ENCODE measurements around the gene MT4. TPM values are rescaled to one million over a fixed set of nuclear protein-coding genes. Genes with fewer than 3 reads are reported as not detected.
A peak's percentile ranks its signal among the peaks of the same experiment; 100 is the strongest.

The MT4 gene
- total and polyA plus RNA-seq, 2 of the 4 experiments (the other 2 are of a cell fraction): not detected

DNA sequence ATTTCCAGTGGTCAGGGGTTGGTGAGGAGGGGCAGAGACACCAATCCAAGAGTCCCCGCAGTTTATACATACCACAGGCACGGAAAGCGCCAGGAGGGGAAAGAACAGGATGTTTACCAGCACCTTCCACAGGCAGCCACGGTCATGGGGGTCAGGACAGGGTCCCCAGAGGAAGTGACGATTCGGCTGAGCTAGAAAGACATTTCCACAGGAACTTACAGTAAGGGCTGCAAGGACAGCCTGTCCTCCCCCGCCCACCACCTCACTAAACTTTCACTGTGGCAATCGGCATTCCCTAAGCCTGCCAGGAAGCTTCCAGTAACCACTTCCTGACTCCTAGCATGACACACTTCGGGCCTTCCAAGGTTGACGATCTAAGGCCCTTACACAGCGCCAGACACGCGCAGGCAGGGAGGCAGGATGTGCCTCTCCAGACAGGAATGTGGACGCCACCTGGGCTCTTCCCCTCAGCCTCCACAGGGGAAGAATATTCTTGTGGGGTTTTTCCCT lies 42.3 kb downstream of the MT4 start:
- peak overlapping the region; percentile 92 for H3K56ac ChIP-seq (ENCODE audit: extremely low read depth, insufficient read depth, low read length)
- H3K4ac ChIP-seq (ENCODE audit: low read depth, low read length): peak overlapping the region; percentile 99
- peak overlapping the region; percentile 4; the same call in 1 of the 2 replicates for H3K4me3 ChIP-seq (ENCODE audit: insufficient read depth, low read depth, low read length)
- peak overlapping the region; percentile 95 for H2AK9ac ChIP-seq (replicated peaks; ENCODE audit: low read depth, low read length, poor library complexity)
- H3K27ac ChIP-seq (ENCODE audit: insufficient read depth, low read length): peak overlapping the region; percentile 99
- peak overlapping the region; percentile 28 for H3K18ac ChIP-seq (ENCODE audit: low read depth, low read length)
- H4K8ac ChIP-seq (ENCODE audit: low read depth in 2 of 2, low read length in 2 of 2): peak overlapping the region; percentile 96 to 98
- H2AFZ ChIP-seq (replicated peaks; ENCODE audit: low read length, poor library complexity): peak overlapping the region; percentile 87
- H2BK5ac ChIP-seq (ENCODE audit: low read depth, low read length, poor library complexity, severe bottlenecking): peak overlapping the region; percentile 95
- DNase-seq (peak; percentile 100), ATAC-seq (ENCODE audit: low read depth) (peak; percentile 32)
- H4K5ac ChIP-seq (ENCODE audit: low read depth, low read length): peak overlapping the region; percentile 97
- peak overlapping the region; percentile 64 for H3K4me2 ChIP-seq (ENCODE audit: low read depth, low read length)
- peaks cover 11% of the 10 kb centered on the region for H4K20me1 ChIP-seq (ENCODE audit: insufficient read depth, low read length)
- peak overlapping the region; percentile 99; the same call in 1 of the 2 replicates for H3K23ac ChIP-seq (ENCODE audit: low read depth, low read length)
- no TSS peak for BruUV-seq (replicated peaks)
- no peaks in the 10 kb centered on the region for H3K27me3 ChIP-seq (ENCODE audit: control insufficient read depth, insufficient read depth, low read length)
- dilution Hi-C loops (cut with HindIII; ENCODE audit: low sequenced_read_pairs, unreplicated experiment) (no loop called here), in situ Hi-C loops (cut with MboI; ENCODE audit: low sequenced_read_pairs) (no loop called here), intact Hi-C loops (cut with micrococcal nuclease) (loop anchor here (5.0 to 10.0 kb wide), 3 partner anchors 75 to 252 kb away; partner anchors contain the start of gene MT1X)
- peaks cover 30% of the 10 kb centered on the region for H3K4me1 ChIP-seq (ENCODE audit: control insufficient read depth, insufficient read depth, low read length)
- peaks cover 0 to 36% of the 10 kb centered on the region in 2 experiments; a peak in 2 of 4 replicates for H3K79me1 ChIP-seq (ENCODE audit: low read depth in 1 of 2, low read length in 2 of 2)
- ChIA-PET POLR2A (ENCODE audit: unreplicated experiment) (interaction anchor here (2.5 kb wide), 1 partner anchor 19 kb away, joined by 37 read pairs; the partner anchor contains the start of gene MT1E), CTCF (no interaction called here)
- no peaks in the 10 kb centered on the region for H3K9me3 ChIP-seq (ENCODE audit: control insufficient read depth, insufficient read depth, low read length)
- H3K36me3 ChIP-seq (ENCODE audit: control insufficient read depth, insufficient read depth, low read length): no peaks in the 10 kb centered on the region
- H2BK15ac ChIP-seq (ENCODE audit: low read depth, low read length): peak overlapping the region; percentile 97; the same call in 2 of the 3 replicates
- H2AK5ac ChIP-seq (ENCODE audit: low read depth, low read length): peak overlapping the region; percentile 97
- peak overlapping the region; percentile 98 for H4K91ac ChIP-seq (ENCODE audit: insufficient read depth, low read depth, low read length)
- peak overlapping the region; percentile 83 for H3K9ac ChIP-seq (ENCODE audit: low read depth, low read length)
- 0% methylated on average over 2 of the region's 14 CpGs; no CpG with 5 or more reads in 1 of the 2 experiments for WGBS, 2 experiments (ENCODE audit: extremely low coverage in 2 of 2, insufficient read length in 1 of 2)
- H3K9me1 ChIP-seq (ENCODE audit: insufficient read depth, low read length): peaks cover 22% of the 10 kb centered on the region
- H3K14ac ChIP-seq (replicated peaks; ENCODE audit: low read depth, low read length): peak overlapping the region; percentile 99
- peak overlapping the region; percentile 97 for H2BK120ac ChIP-seq (ENCODE audit: low read depth, low read length)
- H2BK20ac ChIP-seq (ENCODE audit: low read depth, low read length): peak overlapping the region; percentile 96
- TF ChIP-seq CEBPB (IDR thresholded peaks at IDR 0.05; ENCODE audit: low read depth, low read length) (peak; percentile 95), CTCF (conservative IDR thresholded peaks at IDR 0.05; ENCODE audit: low read depth, low read length) (no peak), MXI1 (IDR thresholded peaks at IDR 0.05; ENCODE audit: borderline replicate concordance, low read depth, low read length) (no peak), RCOR1 (IDR thresholded peaks at IDR 0.05; ENCODE audit: insufficient replicate concordance, low read length) (no peak), POLR2A (IDR thresholded peaks at IDR 0.05; ENCODE audit: low read depth, low read length) (peak; percentile 75), RAD21 (IDR thresholded peaks at IDR 0.05; ENCODE audit: low read length) (no peak), SMC3 (IDR thresholded peaks at IDR 0.05; ENCODE audit: low read depth, low read length) (no peak), NFE2L2 (IDR thresholded peaks at IDR 0.05; ENCODE audit: low read depth, low read length) (peak; percentile 26; the same call in 1 of the 2 replicates), CHD1 (IDR thresholded peaks at IDR 0.05; ENCODE audit: low read depth, low read length) (peak; percentile 55; the same call in 1 of the 2 replicates), BHLHE40 (IDR thresholded peaks at IDR 0.05; ENCODE audit: low read depth, low read length) (peak; percentile 72), RFX5 (IDR thresholded peaks at IDR 0.05; ENCODE audit: low read depth, low read length) (no peak), MAFK (IDR thresholded peaks at IDR 0.05; ENCODE audit: low read depth, low read length) (peak; percentile 21; the same call in 1 of the 2 replicates), FOS (IDR thresholded peaks at IDR 0.05; ENCODE audit: low read depth, low read length) (peak; percentile 82)
- TF ChIP-seq, protein P1, sequence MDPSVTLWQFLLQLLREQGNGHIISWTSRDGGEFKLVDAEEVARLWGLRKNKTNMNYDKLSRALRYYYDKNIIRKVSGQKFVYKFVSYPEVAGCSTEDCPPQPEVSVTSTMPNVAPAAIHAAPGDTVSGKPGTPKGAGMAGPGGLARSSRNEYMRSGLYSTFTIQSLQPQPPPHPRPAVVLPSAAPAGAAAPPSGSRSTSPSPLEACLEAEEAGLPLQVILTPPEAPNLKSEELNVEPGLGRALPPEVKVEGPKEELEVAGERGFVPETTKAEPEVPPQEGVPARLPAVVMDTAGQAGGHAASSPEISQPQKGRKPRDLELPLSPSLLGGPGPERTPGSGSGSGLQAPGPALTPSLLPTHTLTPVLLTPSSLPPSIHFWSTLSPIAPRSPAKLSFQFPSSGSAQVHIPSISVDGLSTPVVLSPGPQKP (IDR thresholded peaks at IDR 0.05; ENCODE audit: borderline replicate concordance, low read depth, low read length): no peak
- TF ChIP-seq, protein P2, sequence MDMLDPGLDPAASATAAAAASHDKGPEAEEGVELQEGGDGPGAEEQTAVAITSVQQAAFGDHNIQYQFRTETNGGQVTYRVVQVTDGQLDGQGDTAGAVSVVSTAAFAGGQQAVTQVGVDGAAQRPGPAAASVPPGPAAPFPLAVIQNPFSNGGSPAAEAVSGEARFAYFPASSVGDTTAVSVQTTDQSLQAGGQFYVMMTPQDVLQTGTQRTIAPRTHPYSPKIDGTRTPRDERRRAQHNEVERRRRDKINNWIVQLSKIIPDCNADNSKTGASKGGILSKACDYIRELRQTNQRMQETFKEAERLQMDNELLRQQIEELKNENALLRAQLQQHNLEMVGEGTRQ (IDR thresholded peaks at IDR 0.05; ENCODE audit: low read depth, low read length): peak; percentile 19; the same call in 1 of the 2 replicates

All from IMR-90 (cell line).